GM19438 (cell line): ENCODE data around the gene PRDM8.

Experiments
- ATAC-seq: cut with Tn5 transposase; IDR thresholded peaks from one replicate; pipeline ENCODE4 v1.9.1; 2021; ENCODE audit warnings: low read depth; ENCODE audit not compliant: unreplicated experiment

The PRDM8 gene

DNA sequence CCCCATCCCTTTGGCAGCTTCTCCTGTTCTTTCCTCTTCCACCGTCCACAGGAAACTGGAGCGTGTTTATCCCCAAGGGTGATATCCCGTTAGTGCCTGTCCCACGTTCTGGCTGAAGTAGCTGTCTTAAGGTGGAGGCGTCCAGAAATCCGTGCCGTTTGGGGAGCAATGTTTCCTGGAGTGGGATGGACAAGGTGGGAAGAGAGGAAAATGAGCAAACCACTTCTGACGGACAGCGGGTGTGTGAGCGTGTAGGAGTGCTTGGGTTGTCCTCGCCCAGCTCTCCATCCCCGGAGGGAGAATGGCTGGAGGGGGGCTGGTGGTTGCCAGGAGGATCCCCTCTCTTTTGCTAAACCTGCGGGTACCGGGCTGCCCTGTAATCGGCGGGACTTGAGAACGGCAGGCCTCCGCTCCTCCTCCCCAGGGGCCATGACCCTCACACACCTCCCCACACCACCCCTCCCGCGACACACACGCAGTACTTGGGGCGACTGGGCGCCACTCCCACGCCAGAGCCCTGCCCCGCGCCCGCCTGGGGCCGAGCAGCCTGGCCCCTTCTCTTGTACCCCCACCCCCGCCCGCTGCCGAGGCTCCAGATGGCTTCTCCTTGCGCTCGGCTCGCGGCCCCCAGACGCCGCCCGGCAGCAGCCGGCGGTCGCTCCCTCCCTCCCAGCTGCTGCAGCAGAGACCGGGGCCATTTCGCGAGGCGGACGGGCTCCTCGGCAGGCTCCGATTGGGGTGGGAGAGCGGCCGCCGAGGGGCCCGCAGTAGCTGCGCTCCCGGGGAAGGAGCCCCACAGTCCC is 13.9 kb upstream of the PRDM8 start:
- no peak for ATAC-seq

- peak; percentile 90 for ATAC-seq
These were observed 13.1 kb upstream of the PRDM8 start for GRCh38 chr4:80184053-80184824.

DNA sequence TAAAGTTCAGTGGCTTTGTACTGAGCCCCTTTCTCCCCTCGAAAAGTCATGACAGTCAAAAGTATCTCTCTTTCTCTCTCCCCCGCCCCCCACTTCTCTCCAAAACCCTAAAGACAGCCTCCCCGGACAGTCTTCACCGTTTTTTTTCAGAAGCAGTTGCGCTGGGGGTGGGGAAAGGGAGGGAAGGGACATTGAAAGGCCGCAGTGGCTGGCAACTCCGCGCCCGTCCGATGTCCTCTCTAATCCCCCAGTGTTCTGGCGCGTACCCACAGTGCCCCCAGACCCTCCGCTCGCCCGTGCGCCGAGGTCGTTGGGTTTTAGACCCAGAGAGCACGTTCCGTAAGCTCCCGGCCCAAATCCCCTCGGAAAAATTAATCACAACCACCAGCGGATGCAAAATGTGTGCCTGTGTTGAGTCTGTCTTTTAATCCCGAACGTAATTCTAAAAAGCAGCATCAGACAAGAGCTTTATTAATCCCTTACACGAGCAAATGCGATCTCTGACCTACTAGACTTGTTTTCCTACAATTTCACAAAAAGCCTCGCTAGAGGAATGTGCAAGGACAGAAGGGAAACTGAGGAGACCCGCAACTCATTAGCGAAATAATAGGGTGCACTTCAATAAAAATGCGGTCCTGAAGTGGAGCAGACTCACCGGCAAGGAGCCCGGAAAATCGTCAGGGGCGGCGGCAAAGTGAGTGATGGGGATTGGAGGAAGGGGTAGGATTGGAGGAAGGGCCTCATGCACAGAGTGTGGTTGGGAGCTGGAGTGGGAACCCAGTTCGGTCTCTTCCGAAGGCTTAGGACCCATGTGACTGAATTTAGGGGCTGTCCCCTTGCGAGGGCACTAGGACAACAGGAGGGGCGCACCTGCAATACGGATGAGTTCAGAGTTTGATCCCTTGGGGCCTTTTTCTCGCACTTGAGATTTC is 12.2 kb upstream of the PRDM8 start:
- no peak for ATAC-seq

- no peak for ATAC-seq
These were observed 11.3 kb upstream of the PRDM8 start for GRCh38 chr4:80185787-80186548.

GRCh38 chr4:80186676-80187075 is 10.6 kb upstream of the PRDM8 start:
- ATAC-seq: no peak

DNA sequence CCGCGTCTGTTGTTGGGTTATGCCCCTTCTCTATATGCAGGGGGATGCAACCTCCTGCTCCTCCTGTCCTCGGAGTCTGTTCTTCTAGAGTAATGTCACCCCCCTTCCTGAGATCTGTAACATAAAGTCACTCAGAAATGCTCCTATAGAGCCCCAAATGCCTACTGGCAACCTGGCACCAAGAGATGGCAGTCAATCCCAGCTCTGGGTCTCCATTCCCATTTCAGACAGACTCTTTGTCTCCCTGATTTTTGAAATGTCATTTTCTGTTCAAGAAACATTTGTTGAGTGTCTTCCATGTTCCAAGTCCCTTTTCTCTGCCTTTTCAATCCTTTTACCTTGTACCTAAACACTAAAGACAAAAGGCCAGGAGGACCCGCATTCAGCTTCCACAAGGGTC is 9.6 kb upstream of the PRDM8 start:
- no peak for ATAC-seq

- ATAC-seq: no peak
These were observed 8.9 kb upstream of the PRDM8 start for GRCh38 chr4:80188457-80188800.

- no peak for ATAC-seq
These were observed 8.4 kb upstream of the PRDM8 start for GRCh38 chr4:80188801-80189458.

GRCh38 chr4:80189581-80189955 is 7.7 kb upstream of the PRDM8 start:
- ATAC-seq: no peak

GRCh38 chr4:80189956-80190677 is 7.2 kb upstream of the PRDM8 start:
- ATAC-seq: no peak

GRCh38 chr4:80192252-80192866 is 4.9 kb upstream of the PRDM8 start:
- no peak for ATAC-seq

DNA sequence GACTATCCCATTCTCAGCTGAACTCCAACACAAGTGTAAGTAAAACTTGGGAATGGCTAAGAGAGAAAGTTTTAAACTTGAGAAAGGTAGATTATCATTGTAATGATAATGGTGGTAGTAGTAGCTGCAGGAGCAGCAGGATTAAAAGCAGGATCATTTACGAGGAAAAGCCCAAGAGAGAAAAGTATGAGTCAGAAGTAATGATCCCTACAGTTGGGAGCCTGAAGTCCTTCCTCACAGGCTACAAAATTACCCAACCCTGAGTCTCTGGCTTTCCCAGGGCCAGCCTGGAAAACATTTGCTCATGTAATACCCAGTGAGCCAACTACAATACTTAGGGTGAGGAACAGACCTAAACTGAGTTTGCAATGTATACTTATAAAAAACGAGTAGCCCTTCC is 4.4 kb upstream of the PRDM8 start:
- ATAC-seq: no peak

- no peak for ATAC-seq
These were observed 1.7 kb upstream of the PRDM8 start for GRCh38 chr4:80195441-80196140.

DNA sequence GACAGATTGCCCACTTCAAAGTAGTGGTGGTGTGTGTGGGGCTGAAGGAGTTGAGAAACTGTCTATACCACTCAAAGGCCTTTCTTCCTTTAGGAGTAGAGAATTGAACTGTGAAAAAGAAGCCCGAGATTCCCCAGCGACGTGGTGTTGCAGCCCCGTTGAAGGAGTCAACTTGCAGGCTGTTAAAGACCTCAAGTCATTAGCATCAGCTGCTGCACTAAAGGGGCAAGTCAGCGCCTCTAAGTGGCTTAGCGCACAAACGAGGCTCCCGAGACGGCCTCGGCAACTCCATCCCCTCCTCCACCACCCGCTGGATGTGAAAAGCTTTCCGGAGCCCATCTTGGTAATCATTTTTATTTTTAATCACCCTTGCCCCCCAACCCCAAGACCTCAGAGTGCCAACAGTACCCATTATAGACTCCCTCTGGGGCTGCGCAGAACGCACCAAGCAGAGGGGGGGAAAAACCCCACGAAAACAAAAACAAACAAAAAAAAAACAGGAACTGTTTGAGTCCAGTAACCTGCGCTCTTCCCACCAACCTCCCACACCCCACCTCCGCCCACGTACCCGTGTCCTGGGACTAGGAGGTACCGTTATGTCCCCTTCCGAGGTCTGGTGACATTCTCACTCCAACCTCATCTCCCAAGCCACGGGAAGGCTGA is 913 bp upstream of the PRDM8 start:
- peak; percentile 46 for ATAC-seq

DNA sequence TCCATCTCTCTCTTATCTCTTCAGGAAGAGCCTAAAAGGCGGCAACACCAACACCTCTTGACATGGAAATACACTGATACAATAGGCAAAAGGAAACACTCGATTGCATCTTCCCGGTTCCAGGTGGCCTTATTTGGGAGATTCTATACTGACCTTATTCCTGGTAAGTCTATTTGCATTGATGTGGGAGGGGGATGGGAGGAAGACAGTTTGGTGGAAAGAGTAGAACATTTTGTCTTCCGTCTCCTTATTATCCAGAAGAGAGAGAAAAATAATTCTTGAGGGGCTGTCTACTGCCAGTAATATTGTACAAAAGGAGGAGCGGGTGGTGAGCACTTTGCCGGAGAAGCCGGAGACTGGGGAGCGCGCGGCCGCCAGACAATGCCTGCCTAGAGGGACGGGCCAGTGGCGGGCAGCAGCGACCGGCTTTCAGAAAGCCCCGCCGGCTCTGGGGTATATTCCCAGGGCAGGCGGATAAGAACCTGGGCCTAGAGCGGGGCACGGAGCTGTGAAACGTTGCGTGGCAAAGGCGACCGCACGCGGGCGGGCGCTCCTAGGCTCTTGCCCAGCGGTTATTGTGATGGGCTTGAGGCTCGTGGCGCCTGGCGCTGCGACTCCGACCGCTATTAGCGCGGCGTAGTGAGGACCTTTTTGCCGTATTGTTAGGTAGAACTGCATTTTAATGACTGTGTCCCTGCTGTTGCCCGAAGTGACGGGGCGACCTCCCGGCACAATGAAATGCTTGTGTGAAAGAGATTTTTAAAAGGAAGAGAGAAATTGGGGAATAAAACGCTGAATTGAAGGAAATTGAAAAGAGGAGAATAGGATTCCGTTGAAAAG is 518 bp downstream of the PRDM8 start:
- no peak for ATAC-seq

- no peak for ATAC-seq
These were observed 1.1 kb downstream of the PRDM8 start for GRCh38 chr4:80198441-80198837.
